GM18517 (cell line): ENCODE results near the gene ENOPH1.

ENCODE experiments used
- ATAC-seq: cut with Tn5 transposase; IDR thresholded peaks from one replicate; pipeline ENCODE4 v1.9.1; 2021; ENCODE audit warnings: mild to moderate bottlenecking, moderate library complexity; ENCODE audit not compliant: unreplicated experiment

ENOPH1 gene

DNA sequence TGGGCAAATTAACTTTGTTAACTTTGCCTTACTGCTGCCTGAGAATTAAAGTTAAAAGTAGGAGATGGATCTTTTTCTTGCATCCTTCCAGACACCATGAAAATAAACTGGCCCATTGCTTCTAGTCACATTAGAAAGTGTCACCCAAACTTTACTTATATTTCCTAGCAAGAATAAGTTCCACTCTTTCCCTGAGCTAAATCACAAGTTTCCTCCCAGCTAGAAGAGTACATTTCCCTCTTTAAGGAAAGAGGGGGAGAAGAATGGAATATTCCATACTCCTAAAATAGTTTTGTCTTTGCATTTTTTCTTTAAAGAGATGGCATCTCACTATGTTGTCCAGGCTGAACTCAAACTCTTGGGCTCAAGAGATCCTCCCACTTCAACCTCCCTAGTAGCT is 77.6 kb downstream of the ENOPH1 start:
- ATAC-seq = no peak

DNA sequence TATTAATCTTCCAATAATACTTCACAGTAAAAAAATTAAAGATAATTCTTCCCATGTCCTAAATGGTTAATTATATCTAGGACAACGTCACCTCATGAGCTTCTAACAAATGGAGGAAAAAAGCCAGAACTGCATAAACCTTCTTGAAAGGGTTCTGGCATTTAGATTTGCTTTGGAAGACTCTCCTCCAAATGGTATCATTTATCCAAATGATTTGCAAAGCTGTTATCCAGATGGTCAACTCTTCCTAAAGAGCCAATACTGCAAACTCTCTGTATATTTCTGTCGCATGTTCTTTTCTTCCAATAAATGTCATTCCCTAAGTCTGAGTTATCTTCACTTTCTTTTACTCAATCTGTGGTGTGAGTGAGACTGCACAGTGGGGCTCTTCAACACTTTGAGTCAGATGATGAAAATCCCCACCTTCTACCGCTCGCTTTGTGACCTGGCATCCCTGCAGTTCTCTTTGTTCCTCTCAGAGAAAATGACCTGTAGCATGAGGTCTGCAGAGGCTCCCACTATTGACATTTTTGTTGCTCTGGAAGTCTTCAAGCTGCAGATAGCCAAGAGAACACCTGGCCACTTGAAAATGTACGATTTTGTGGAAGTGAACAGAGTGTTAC is 78.5 kb downstream of the ENOPH1 start:
- no peak for ATAC-seq

DNA sequence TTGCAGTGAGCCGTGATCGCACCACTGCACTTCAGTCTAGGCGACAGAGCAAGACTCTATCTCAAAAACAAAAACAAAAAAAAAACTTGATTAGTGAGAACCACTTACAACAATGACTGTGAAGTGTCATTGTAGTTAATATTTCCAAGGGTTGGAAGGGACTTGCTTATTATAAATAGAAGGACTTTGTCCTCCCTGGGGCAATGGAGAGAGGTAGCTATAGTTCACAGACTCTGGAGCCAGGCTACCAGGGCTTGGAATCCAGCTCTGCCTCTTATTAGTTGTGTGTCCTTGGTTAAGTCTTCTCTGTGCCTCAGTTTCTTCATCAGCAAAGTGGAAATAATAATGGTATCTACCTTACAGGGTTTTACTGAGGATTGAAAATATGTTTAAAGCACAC is 79.8 kb downstream of the ENOPH1 start:
- no peak for ATAC-seq
